Tibial nerve (tissue), 4 donors: ENCODE measurements around the gene NBAS.

Experiments used
- EP300 ChIP-seq, 2 donors: sonication (generic); formaldehyde crosslinking; IDR thresholded peaks; one replicate each; pipeline ENCODE4 v1.6.1; 2017; ENCODE audit warnings: antibody characterized with exemption in 2 of 2, mild to moderate bottlenecking in 1 of 2
- POLR2A ChIP-seq, 2 donors: fragments of 450-650 bp; IDR thresholded peaks; one replicate each; pipeline ENCODE4 v1.6.1; 2017; ENCODE audit warnings: antibody characterized with exemption in 2 of 2, mild to moderate bottlenecking in 2 of 2, moderate library complexity in 2 of 2
- TF ChIP-seq, protein P1 (sequence below), 5 experiments: fragments of 200-600 bp in 3 of 5; fragments of 450-650 bp in 2 of 5; sonication (generic) in 3 of 5; IDR thresholded peaks; one replicate each; pipeline ENCODE4 v1.5.1; 2016 to 2019; ENCODE audit warnings: antibody characterized with exemption in 5 of 5, mild to moderate bottlenecking in 3 of 5, moderate library complexity in 2 of 5

GRCh38 chr2:15492773-15493325 lies 68.3 kb downstream of the NBAS start:
- TF ChIP-seq, protein P1, sequence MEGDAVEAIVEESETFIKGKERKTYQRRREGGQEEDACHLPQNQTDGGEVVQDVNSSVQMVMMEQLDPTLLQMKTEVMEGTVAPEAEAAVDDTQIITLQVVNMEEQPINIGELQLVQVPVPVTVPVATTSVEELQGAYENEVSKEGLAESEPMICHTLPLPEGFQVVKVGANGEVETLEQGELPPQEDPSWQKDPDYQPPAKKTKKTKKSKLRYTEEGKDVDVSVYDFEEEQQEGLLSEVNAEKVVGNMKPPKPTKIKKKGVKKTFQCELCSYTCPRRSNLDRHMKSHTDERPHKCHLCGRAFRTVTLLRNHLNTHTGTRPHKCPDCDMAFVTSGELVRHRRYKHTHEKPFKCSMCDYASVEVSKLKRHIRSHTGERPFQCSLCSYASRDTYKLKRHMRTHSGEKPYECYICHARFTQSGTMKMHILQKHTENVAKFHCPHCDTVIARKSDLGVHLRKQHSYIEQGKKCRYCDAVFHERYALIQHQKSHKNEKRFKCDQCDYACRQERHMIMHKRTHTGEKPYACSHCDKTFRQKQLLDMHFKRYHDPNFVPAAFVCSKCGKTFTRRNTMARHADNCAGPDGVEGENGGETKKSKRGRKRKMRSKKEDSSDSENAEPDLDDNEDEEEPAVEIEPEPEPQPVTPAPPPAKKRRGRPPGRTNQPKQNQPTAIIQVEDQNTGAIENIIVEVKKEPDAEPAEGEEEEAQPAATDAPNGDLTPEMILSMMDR (IDR thresholded peaks at IDR 0.05), result no peak
- no peak for TF ChIP-seq EP300 (IDR thresholded peaks at IDR 0.05)
- TF ChIP-seq POLR2A (IDR thresholded peaks at IDR 0.05), result no peak
